A673 (cell line): ENCODE measurements around the gene HNRNPA3. TPM values are rescaled to one million over a fixed set of nuclear protein-coding genes. Genes with fewer than 3 reads are reported as not detected.

Experiments used
- BruUV-seq: library from RNA; stranded (reverse); fragments of 400-500 nt; replicated peaks from 2 replicates; lab custom pipeline; 2021; lab: Mats Ljungman, UMichigan
- CTCF ChIA-PET: fragments of 300-600 bp; sonication (Branson Sonifier 250); formaldehyde crosslinking; loops from one replicate; lab custom pipeline; 2022; ENCODE audit warnings: antibody characterized with exemption; lab: Charles Lee
- POLR2A ChIA-PET: fragments of 300-600 bp; sonication (Branson Sonifier 250); formaldehyde crosslinking; loops from one replicate; lab custom pipeline; 2022; ENCODE audit warnings: antibody characterized with exemption; ENCODE audit not compliant: low non-redundant PET; lab: Charles Lee
- DNase-seq: peaks from one replicate; pipeline ENCODE4 v3.0.0-alpha.2; 2015; ENCODE audit warnings: low spot score
- H3K27ac ChIP-seq: fragments of 200-600 bp; sonication (generic); 2 replicates; pipeline ENCODE4 v1.5.1; 2016; ENCODE audit warnings: mixed run types, low read depth, mild to moderate bottlenecking, mixed read lengths, antibody characterized with exemption, low read length; ENCODE audit not compliant: poor library complexity, severe bottlenecking
- H3K27me3 ChIP-seq: fragments of 200-600 bp; sonication (generic); replicated peaks from 2 replicates; pipeline ENCODE4 v1.6.1; 2017; ENCODE audit warnings: mixed run types, low read depth, mild to moderate bottlenecking, mixed read lengths, antibody characterized with exemption, low read length; ENCODE audit not compliant: insufficient read depth, poor library complexity
- H3K36me3 ChIP-seq: fragments of 200-600 bp; sonication (generic); 2 replicates; pipeline ENCODE4 v1.6.1; 2016; ENCODE audit warnings: mixed run types, mild to moderate bottlenecking, mixed read lengths, antibody characterized with exemption, low read length; ENCODE audit not compliant: insufficient read depth, poor library complexity, severe bottlenecking
- H3K4me1 ChIP-seq: fragments of 200-600 bp; sonication (generic); 2 replicates; pipeline ENCODE4 v1.6.1; 2017; ENCODE audit warnings: mixed run types, mild to moderate bottlenecking, mixed read lengths, antibody characterized with exemption, low read length; ENCODE audit not compliant: insufficient read depth, poor library complexity, severe bottlenecking
- H3K4me3 ChIP-seq: fragments of 200-600 bp; sonication (generic); 2 replicates; pipeline ENCODE4 v1.5.1; 2016; ENCODE audit warnings: low read depth, mixed run types, mild to moderate bottlenecking, mixed read lengths, low read length; ENCODE audit not compliant: poor library complexity, severe bottlenecking
- H3K9me3 ChIP-seq: fragments of 200-600 bp; sonication (generic); 2 replicates; pipeline ENCODE4 v1.6.1; 2016; ENCODE audit warnings: mixed run types, low read depth, mild to moderate bottlenecking, mixed read lengths, antibody characterized with exemption, low read length; ENCODE audit not compliant: poor library complexity, severe bottlenecking
- EZH2 ChIP-seq: fragments of 200-600 bp; sonication (generic); IDR thresholded peaks from 2 replicates; pipeline ENCODE4 v1.6.1; 2017; ENCODE audit warnings: borderline replicate concordance, low read depth, mild to moderate bottlenecking, mixed read lengths, antibody characterized with exemption, low read length; ENCODE audit not compliant: poor library complexity, severe bottlenecking
- intact Hi-C: fragments of 100-400 bp; cut with micrococcal nuclease; formaldehyde crosslinking; loops from one replicate; pipeline ENCODE4 v1.10.0; 2022; ENCODE audit not compliant: unreplicated experiment
- total RNA-seq: library from RNA; stranded (reverse); gene quantifications from 2 replicates; pipeline ENCODE4 v1.2.3, GENCODE V29; 2021
- TF ChIP-seq, protein P1 (sequence below): fragments of 300-800, 200-600 bp; sonication (generic); conservative IDR thresholded peaks from 2 replicates; pipeline ENCODE4 v1.5.1; 2017; ENCODE audit warnings: low read depth, mild to moderate bottlenecking, antibody characterized with exemption, low read length, moderate library complexity, mixed read lengths

Gene HNRNPA3
- total RNA-seq, 1 experiment from 2014 or later, result 462 TPM

GRCh38 chr2:177171418-177171865 is 41.2 kb upstream of the HNRNPA3 start:
- no peak overlapping the region for H3K27ac ChIP-seq
- DNase-seq, result no peak
- H3K4me1 ChIP-seq, result peaks cover 13% of the 10 kb centered on the region

DNA sequence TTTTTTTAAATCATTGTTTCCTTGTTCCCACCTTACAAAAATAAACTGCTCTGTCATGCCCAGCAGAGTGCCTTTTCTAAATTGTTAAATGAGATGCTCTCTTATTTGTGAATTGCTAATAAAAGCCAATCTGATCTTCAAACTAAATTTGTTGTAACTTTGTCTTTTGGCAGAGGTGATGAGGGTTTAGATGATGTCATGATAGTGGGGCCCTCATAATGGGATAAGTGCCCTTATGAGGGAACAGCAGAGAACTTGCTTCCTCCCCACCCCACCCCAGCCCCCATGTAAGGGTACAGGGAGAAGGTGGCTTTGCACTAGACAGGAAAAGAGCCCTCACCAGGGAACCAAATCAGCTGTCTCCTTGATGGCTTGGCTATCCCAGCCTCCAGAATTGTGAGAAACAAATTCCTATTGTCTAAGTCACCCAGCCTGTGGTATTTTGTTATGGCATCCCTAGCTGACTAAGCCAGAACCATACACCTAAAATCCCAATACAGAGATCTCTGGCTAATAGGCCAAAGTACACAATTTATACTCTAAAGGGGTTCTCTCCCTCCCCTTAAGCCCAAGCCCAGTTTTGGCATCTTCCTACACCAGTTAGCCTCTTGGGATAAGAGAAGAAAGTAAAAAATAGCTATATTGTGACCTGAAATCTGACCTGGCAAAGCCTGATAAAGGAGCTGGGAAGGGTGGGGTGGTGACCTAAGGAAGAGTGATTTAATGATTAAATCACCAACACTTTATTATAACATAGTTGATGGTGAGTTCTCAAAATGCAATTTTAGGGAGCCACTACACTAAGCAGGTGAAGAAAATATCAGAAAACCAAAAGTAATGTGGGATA is 40.3 kb upstream of the HNRNPA3 start:
- Histone ChIP-seq H3K27ac (no peak overlapping the region), H3K4me1 (peaks cover 10% of the 10 kb centered on the region), H3K36me3 (no peaks in the 10 kb centered on the region), H3K4me3 (no peak overlapping the region), H3K27me3 (no peaks in the 10 kb centered on the region), H3K9me3 (no peaks in the 10 kb centered on the region)
- ChIA-PET CTCF (no interaction called here), POLR2A (no interaction called here)
- no peak for TF ChIP-seq EZH2
- TF ChIP-seq, protein P1, sequence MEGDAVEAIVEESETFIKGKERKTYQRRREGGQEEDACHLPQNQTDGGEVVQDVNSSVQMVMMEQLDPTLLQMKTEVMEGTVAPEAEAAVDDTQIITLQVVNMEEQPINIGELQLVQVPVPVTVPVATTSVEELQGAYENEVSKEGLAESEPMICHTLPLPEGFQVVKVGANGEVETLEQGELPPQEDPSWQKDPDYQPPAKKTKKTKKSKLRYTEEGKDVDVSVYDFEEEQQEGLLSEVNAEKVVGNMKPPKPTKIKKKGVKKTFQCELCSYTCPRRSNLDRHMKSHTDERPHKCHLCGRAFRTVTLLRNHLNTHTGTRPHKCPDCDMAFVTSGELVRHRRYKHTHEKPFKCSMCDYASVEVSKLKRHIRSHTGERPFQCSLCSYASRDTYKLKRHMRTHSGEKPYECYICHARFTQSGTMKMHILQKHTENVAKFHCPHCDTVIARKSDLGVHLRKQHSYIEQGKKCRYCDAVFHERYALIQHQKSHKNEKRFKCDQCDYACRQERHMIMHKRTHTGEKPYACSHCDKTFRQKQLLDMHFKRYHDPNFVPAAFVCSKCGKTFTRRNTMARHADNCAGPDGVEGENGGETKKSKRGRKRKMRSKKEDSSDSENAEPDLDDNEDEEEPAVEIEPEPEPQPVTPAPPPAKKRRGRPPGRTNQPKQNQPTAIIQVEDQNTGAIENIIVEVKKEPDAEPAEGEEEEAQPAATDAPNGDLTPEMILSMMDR, result no peak
- BruUV-seq, result no TSS peak
- no peak for DNase-seq
- intact Hi-C loops, result no loop called here

More at GRCh38 chr2:177171418-177171865, 41.2 kb upstream of the HNRNPA3 start:
- ChIA-PET POLR2A (no interaction called here), CTCF (no interaction called here)
- no peak overlapping the region for H3K4me3 ChIP-seq
- H3K36me3 ChIP-seq, result no peaks in the 10 kb centered on the region
- H3K27me3 ChIP-seq, result no peaks in the 10 kb centered on the region
- no peaks in the 10 kb centered on the region for H3K9me3 ChIP-seq
- no TSS peak for BruUV-seq
- TF ChIP-seq, protein P1, result no peak
- no peak for TF ChIP-seq EZH2
- intact Hi-C loops, result no loop called here

- TF ChIP-seq EZH2, result no peak
- TF ChIP-seq, protein P1, result no peak
- ChIA-PET POLR2A (interaction anchor here (0.6 kb wide), 1 partner anchor 90 kb away, joined by 4 read pairs; the partner anchor contains the start of gene NFE2L2), CTCF (no interaction called here)
- BruUV-seq, result no TSS peak
- peaks cover 10% of the 10 kb centered on the region for H3K4me1 ChIP-seq
- H3K27me3 ChIP-seq, result no peaks in the 10 kb centered on the region
- intact Hi-C loops, result no loop called here
- no peak overlapping the region for H3K27ac ChIP-seq
- H3K9me3 ChIP-seq, result no peaks in the 10 kb centered on the region
- no peaks in the 10 kb centered on the region for H3K36me3 ChIP-seq
- no peak overlapping the region for H3K4me3 ChIP-seq
- no peak for DNase-seq
Measured at GRCh38 chr2:177174486-177174885, 38.1 kb upstream of the HNRNPA3 start.
